Epidermal melanocyte (primary cell): ENCODE data around the gene SIGLEC11.
"Not testable (repeated sequence)": the region's sequence is repeated elsewhere in the genome, so short reads cannot be mapped to it uniquely, and the experiment has no call there.

Experiments
- DNase-seq: peaks from one replicate; pipeline ENCODE4 v3.0.0; 2011; ENCODE audit warnings: low spot score; ENCODE audit not compliant: insufficient read length

SIGLEC11 gene

GRCh38 chr19:49983645-49984229 is 22.8 kb upstream of the SIGLEC11 start:
- no peak for DNase-seq

DNA sequence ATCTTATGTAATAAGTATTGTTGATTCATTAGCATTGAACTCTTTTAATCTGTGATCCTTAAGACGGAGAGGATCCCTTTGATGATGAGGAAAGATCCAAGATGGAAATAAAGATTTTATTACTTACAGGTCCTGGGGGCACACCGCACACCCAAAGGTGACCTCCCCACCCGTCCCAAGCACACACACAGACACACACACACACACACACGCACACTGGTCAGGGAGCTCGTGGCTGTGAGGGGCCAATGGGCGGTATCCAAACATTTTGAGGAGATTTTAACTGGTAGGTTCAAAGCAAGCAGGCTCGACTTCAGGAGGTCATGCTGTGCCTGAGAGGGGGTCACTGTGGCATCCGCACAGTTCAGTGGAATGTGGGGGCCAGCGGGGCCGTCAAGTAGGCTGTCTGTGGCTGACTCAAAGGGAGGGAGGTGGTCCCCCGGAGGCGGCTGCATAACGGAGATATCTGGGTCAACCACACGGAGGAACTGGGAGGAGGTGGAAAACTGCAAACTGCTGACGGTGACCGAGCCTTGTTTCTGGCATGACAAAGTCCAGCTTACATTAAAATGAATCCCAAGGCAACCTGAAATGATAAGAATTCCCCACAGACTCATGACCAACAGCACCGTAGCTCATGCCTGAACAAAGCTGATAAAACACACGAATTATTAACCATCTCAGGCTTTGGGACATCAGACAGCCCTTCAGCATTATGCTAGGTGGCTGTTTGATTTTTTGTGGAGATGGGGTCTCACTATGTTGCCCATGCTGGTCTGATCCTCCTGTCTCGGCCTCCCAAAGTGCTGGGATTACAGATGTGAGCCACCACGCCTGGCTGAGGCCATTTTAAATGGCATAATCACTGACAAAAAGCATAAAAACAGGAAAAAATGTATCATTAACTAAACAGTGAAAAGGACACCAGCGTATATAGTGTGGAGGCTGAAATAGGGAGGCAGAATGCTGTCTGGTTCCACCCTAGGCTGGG is 20.9 kb upstream of the SIGLEC11 start:
- no peak for DNase-seq

- no peak for DNase-seq
Observed at GRCh38 chr19:49978324-49978723, 17.4 kb upstream of the SIGLEC11 start.

DNA sequence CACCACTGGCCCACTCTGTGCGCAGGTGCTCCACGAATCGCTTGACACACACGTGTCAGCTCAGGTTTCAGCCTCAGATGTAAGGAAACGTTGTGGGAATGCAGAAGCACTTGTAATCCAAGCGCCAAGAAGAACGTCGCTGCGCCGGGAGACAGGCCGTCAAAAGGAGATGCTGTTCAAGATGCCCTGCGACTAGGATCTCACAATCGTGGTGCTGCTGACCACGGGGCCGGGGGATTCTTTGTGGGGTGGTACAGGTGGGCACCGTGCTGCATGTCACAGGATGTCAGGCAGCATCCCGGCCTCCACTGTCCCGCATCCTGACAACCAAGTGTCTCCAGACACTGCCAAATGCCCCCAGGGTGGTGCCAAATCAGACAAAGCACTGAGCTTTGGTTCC is 16.9 kb upstream of the SIGLEC11 start:
- no peak for DNase-seq

GRCh38 chr19:49977076-49977475 is 16.1 kb upstream of the SIGLEC11 start:
- no peak for DNase-seq

- no peak for DNase-seq
Observed at GRCh38 chr19:49976496-49976895, 15.5 kb upstream of the SIGLEC11 start.

GRCh38 chr19:49975051-49975450 is 14.1 kb upstream of the SIGLEC11 start:
- DNase-seq: no peak

DNA sequence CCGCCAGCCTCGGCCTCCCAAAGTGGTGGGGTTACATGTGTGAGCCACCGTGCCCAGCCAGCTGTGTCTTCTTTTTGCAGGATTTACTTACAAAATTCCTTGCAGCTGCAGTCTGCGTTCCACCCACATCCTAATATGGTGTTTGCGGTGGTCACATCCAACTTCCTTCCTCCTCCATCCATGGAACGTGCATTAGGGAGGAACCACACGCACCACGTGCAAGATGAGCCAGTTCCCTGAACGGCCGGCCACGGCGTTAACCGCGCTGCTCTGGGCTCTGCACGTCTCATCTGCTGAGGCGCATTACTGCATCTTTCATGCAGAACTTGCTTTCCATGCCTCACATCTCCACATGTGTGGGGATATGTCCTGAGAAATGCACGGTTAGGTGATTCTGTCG is 13.0 kb upstream of the SIGLEC11 start:
- DNase-seq: no peak

DNA sequence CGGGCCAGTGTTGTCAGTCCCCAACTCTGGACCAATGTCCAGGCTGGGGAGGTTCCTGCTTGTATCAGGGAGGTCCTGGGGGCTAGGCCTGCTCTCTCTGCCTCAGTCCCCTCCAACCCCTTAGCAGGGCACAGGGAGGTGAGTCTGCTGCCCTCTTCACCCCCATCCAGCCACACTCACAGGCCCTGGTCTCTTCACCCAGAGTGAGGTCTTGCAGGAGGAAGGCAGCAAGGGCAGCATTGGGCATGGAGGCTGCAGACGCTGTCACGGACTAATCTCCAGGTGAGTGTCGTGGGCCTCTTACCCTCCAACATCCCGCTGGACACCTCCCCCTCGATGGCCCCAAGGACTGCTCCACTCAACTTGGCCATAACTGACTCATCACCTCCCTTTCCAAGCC is 11.9 kb upstream of the SIGLEC11 start:
- no peak for DNase-seq

DNA sequence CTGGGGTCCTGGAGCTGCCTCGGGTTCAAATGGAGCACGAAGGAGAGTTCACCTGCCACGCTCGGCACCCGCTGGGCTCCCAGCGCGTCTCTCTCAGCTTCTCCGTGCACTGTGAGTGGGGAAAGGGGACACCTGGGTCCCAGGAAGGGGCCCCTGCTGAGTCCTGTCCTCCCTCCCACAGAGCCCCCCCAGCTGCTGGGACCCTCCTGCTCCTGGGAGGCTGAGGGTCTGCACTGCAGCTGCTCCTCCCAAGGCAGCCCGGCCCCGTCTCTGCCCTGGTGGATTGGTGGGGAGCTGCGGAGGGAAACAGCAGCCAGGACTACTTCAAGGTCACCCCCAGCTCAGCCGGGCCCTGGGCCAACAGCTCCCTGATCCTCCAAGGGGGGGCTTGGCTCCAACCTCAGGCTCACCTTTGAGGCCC is 11.0 kb upstream of the SIGLEC11 start:
- no peak for DNase-seq

DNA sequence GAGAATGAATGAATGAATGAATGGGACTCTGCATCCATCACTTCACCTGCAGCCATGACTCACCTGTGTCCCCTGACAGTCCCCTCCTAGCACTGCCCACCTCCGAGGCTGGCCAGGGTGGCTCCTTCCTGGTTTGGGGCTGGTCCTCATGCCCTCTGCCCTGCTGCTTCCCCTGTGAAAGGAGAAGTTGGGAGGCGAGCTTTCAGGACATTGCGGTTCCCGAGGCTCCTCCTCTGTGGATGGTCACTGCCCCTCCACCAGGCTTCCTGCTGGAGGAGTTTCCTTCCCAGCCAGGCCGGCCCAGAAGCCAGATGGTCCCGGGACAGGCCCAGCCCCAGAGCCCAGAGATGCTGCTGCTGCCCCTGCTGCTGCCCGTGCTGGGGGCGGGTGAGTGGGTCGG is 8.4 kb upstream of the SIGLEC11 start:
- DNase-seq: not testable (repeated sequence)

DNA sequence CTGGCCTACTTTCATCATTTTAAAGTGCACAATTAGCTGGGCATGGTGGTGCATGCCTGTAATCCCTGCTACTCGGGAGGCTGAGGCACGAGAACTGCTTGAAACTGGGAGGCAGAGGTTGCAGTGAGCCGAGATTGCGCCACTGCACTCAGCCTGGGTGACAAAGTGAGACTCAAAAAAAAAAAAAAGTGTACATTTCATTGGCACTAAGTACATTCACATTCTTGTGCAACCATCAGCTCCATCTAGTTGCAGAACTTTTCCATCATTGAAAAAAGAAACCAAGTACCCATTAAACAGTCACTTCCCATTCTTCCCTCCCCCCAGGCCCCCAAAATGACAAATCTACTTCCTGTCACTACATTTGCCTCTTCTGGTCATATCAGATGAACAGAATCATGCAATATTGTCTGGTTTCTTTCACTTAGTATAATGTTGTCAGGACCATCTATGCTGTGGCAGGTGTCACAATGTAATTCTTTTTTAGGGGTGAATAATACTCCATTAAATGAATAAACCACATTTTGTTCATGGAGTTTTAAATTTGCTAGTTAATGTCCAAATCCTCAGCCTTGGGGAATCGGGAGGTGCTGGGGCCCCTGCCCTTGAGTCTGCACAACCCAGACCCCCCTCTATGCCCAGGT is 7.4 kb upstream of the SIGLEC11 start:
- no peak for DNase-seq

- DNase-seq: not testable (repeated sequence)
Observed at GRCh38 chr19:49959892-49960291, 1.1 kb downstream of the SIGLEC11 start.

- DNase-seq: not testable (repeated sequence)
Observed at GRCh38 chr19:49958596-49958995, 2.4 kb downstream of the SIGLEC11 start.

GRCh38 chr19:49958144-49958543 is 2.8 kb downstream of the SIGLEC11 start:
- DNase-seq: not testable (repeated sequence)

- DNase-seq: no peak
Observed at GRCh38 chr19:49957262-49957915, 3.6 kb downstream of the SIGLEC11 start.

DNA sequence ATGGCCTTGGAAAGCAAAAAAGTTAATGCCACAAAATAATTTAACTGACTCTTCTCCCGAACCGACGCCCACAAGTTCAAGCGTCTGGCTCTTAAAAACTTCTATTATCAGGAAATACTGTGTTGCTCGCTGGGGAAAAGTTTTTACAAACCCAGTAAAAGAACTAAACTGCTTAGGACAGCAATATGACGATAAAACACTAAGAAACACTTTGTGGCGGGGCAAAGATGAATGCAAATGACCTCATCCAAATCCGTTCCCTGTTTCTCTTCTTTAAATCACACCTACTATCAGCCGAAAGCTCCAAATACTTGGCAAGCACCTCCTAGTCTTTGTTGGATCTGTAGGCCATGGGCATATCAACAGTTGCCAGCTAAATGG is 4.9 kb downstream of the SIGLEC11 start:
- DNase-seq: no peak

DNA sequence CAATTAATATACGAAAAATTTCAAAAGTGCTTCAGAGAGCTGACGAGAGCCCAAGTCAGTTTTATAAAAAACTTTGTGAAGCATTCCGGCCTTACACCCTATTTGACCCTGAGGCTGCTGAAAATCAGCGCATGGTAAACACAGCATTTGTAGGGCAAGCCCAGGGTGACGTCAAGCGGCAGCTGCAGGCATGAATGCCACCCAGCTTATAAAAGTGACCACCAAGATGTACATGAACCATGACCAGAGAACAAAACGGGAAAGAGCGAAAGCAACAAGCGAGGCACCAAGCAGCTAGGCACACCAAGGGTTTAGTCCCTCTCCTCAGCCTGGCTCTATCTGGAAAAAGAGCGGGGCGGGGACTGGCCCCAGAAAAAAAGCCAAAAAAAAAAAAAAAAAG is 6.0 kb downstream of the SIGLEC11 start:
- DNase-seq: no peak

- no peak for DNase-seq
Observed at GRCh38 chr19:49954092-49954829, 6.7 kb downstream of the SIGLEC11 start.

- DNase-seq: no peak
Observed at GRCh38 chr19:49953416-49953815, 7.6 kb downstream of the SIGLEC11 start.

- DNase-seq: no peak
Observed at GRCh38 chr19:49952906-49953305, 8.1 kb downstream of the SIGLEC11 start.
